Left forelimb (tissue), 1 donor: ENCODE measurements around the gene CRISPLD2.
"Not testable (repeated sequence)": the region's sequence is repeated elsewhere in the genome, so short reads cannot be mapped to it uniquely, and the experiment has no call there.

Source experiments
- DNase-seq: peaks from one replicate; pipeline ENCODE4 v3.0.0-alpha.2; 2018; ENCODE audit warnings: low spot score

CRISPLD2 gene

DNA sequence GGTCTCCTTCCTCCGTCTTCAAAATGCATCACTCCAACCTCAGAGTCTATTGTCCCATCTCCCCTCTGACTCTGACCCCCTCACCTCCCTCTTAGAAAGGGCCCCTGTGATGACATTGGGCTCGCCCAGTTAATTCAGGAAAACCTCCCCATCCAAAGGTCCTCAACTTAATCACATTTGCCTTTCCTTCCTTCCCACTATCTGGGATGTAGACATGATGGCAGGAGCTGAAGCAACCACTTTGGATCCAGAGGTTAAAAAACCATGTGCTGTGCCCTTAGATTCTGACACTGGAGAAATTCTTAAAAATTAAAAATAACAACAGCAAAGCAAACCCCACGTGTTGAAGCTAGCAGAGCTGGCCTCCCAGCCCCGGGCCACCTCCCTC, 111.3 kb downstream of the CRISPLD2 start:
- no peak for DNase-seq

DNA sequence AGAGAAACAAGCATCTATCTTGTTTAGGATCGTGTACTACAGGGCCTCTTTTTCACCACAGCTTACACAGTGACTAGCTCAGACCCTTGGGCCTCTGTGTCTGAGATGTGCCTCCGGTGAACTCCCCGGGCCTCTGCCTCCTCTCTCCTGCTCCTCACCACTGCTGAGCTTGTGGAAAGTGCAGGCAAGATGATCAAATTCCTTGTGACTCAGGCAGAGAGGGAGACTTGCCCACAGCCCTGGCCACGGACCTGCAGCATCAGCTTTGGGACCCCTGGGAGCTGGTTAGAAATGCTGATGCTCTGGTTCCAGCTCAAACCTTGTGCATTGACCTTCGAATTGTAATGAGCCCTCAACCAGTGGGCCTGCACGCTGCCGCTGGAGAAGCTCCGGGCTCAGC, 111.7 kb downstream of the CRISPLD2 start:
- no peak for DNase-seq

DNA sequence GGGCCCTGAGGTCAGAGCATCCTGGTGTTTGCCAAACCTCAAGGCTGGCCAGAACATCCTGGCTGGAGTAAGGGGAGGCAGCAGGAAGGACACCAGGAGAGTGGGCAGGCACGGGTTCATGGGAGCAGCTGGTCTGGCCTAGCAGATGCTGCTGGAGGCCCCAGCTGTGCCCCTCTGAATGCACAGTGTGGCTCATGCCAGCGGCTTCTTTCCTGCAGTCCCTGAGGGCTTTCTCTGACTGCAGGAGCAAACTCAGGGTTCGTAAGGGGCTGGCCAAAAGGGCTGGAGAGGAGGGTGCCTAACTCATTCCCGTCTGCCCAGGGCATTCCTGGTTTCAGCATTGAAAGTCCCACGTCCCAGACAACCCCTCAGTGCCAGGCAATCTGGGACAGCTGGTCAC, 112.9 kb downstream of the CRISPLD2 start:
- no peak for DNase-seq

DNA sequence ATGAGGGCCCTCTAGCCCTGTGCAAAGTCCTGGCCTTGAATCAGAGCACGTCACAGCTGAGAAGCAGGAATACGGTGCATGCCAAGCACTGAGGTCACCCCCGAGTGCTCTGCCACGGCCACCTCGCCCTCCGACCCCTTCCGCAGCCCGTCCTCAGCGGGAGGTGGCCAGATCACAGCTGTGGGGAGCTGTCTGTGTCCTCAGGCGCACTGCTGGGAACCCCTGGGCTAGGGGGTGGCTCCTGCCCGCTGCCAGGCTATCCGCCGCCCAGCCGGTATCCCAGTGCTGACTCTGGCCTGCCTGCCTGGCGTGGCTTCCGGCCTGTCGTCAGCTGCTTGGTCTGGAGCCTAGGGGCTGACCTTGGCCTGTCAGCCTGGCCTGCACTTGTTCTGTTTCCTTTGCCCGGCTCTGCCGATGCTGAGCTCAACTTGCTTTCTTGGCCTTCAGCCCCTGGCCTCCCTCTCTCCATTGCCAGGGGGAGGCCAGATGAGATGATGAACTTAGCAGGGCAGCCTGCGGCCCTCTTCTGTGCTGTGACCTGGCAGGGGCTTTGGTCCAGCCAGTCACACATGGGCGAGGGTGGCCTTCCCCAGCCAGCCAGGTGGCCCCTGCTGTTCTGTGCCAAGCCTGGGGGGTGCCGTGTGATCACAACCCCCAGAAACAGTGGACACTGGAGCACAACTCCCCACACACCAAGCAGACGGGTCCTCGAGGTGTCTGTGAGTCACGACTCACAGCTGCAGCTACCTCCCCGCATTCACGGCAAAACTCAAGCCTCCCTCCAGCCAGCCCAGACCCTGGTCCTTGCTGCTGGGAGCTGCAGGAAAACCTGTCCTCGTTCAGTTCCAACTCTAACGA, 114.2 kb downstream of the CRISPLD2 start:
- no peak for DNase-seq

DNA sequence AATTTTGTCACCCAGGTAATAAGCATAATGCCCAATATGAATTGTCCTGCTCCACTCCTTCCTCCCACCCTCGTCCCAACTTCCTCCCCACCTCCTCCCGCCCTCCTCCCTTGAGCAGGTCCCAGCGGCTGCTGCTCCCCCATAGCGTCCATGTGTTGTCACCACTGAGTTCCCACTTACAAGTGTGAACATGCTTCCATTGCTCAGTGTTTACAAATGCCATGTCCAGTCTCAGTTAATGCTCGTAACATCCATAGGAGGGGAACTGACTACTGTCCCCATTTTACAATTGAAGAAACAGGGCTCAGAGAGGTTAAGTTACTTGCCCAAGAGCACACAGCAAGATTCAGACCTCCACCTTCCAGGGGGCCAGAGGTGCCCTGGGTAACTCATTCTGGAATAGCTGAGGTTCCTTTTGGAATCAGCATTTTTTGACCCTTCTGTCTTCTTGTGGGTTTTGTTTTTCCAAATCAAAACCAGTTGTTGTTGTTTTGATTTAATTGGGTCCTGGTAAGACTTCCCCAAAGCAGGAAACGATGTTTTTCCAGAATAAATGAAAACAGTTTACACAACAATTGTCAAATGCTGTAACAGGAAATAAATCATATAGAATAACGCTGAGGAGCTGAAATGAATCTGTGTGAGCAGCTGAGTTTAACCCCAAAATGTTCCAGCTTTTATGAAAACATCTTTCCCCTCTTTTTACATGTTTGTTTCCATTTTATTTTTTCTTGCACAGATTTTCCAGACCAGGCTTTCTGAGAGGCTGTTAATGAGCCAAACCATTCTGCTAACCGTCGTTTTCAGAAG, 117.6 kb downstream of the CRISPLD2 start:
- no peak for DNase-seq

DNA sequence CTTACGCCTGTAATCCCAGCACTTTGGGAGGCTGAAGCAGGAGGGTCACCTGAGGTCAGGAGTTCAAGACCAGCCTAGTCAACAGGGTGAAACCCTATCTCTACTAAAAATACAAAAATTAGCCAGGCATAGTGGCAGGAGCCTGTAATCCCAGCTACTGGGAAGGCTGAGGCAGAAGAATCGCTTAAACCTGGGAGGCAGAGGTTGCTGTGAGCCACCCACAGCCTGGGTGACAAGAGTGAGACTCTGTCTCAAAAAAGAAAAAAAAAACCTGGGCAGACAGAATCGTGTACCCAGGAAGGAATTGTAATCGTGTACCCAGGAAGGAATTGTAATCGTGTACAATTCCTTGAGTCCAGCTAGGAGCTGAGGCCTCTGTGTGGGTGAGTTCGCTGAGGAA, 118.8 kb downstream of the CRISPLD2 start:
- DNase-seq: not testable (repeated sequence)

DNA sequence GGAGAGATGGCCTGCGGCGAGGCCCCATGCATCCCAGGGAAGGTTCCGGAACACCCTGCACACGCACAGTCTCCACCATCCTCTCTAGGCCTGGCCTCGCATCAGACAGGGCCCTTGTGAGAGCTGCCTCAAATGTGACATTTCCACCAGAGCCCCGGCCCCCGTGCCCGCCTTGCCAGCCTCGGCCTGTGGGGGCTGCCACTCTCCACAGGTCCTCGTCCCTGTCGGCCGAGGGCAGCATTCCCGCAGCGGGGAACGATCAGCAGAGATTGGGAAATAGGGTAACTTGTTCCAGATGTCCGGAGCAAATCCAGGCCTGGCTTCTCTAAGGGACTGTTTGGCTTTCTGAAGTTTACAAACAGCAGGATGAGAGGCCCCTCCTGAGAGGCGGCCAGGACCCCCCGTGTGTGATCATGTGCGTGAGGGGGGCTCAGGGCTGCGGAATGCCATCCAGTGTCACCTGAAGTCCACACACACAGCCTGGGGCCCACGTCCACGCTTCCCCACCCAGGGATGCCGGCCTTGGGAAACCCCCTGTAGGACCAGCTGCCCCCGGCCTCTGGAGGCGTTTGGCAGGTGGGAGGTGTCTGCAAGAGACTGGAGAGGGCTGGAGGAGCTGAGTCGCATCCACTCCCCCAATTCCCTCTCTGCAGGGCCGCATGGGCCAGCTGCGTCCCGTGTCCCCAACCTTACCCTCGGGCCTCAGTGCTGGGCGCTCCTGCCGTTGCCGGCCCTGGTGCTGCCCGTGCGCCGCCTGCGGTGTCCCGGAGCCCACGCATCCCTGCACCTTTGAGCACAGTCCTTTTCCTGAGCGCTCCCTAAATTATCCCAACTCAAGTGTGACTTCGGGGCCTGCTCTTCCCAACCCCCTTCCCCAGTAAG, 121.1 kb downstream of the CRISPLD2 start:
- DNase-seq: no peak

DNA sequence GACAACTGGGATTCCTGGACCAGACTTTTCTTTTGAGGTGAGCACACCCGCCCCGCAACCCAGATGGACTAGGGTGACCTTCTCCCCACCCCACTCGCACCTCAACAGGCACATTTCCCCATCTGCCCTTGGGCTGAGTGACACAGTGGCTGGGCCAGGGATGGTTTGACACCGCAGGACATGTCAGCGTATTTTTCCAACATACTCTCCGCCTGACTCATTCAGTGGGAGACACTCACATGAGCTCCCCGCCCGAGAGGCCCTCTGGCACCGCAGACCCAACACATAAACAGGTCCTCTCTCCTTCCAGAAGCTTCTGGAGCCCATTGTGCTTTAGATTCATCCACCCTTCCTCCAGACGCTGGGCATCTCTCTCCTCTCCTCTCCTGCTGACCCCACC, 122.1 kb downstream of the CRISPLD2 start:
- DNase-seq: no peak

DNA sequence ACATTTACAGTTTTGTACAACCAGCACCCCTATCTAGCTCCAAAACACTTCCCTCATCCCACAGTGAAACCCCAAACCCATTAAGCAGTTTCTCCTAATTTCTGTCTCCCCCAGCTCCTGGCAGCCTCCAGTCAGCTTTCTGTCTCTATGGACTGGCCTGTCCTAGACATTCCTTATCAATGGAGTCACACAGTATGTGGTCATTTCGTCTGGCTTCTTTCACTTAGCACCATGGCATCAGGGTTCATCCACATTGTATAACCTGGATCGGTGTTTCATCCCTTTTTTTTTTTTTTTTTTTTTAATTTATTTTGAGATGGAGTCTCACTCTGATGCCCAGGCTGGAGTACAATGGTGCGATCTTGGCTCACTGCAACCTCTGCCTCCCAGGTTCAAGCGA, 123.0 kb downstream of the CRISPLD2 start:
- no peak for DNase-seq

DNA sequence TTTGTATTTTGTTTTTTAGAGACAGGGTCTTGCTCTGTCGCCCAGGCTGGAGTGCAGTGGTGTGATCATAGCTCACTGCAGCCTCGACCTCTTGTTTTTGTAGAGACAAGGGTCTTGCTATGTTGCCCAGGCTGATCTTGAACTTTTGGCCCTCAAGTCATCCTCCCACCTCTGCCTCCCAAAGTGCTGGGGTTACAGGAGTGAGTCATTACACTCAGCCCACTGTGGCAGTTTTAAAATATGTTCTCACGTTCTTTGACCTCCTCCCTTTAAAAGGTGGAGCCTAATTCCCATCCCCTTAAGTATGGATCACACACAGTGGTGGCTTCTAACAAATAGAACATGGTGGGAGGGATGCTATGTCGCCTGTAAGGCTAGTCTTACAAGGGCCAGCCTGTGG, 123.8 kb downstream of the CRISPLD2 start:
- DNase-seq: no peak

DNA sequence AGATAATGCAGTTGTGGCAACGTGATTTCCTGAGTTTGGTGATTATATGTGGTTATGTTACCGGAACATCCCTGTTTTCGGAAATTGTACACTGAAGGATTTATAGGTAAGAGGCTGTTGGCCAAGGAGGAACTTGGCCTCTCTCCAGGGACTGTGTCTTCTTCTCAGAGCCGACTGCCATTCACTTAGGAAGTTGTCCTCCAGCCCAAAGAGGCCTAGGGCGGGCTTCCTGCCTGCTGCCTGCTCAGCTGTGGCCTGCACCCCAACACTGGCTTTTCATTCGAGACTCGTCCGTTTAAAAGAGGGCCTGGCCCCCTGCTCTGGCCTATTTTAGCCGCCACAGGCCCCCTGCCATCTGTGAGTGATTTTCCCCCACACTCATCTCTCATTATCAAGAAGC, 127.2 kb downstream of the CRISPLD2 start:
- no peak for DNase-seq

DNA sequence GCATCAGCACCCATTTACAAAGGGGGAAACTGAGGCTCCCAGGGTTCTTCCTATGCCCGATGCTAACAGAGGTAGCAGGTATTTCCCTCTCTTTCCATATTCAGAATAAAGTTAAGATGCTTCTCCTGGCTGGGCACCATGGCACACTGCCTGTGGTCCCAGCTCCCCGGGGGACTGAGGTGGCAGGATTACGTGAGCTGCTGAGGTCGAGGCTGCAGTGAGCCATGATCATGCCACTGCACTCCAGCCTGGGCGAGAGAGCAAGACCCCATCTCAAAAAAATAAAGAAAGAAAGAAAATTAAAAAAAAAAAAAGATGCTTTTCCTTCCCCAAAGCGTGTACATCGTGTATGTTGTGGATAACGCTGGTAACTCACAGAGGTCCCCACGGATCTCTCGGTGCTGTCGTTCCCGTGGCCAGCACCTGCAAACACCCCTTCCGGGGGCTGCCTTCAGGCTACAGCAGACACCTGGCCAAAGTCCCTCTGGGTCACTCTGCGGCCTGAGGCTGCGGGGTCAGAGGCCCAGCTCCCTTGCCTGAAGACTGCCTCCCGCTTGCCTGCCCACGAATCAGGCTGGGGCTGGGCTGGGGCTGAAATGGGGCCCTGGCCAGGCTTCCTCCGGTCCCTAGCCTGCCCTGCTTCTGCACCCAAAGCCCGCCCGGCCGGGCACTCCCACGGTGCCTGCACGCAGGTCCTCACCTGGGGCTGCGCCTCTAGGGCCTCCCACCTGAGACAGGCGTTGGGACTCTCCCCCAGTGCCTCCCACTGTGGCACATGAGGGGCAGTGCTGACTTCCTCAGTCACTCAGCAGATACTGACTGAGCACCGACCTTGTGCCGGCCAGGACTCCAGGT, 128.4 kb downstream of the CRISPLD2 start:
- no peak for DNase-seq

DNA sequence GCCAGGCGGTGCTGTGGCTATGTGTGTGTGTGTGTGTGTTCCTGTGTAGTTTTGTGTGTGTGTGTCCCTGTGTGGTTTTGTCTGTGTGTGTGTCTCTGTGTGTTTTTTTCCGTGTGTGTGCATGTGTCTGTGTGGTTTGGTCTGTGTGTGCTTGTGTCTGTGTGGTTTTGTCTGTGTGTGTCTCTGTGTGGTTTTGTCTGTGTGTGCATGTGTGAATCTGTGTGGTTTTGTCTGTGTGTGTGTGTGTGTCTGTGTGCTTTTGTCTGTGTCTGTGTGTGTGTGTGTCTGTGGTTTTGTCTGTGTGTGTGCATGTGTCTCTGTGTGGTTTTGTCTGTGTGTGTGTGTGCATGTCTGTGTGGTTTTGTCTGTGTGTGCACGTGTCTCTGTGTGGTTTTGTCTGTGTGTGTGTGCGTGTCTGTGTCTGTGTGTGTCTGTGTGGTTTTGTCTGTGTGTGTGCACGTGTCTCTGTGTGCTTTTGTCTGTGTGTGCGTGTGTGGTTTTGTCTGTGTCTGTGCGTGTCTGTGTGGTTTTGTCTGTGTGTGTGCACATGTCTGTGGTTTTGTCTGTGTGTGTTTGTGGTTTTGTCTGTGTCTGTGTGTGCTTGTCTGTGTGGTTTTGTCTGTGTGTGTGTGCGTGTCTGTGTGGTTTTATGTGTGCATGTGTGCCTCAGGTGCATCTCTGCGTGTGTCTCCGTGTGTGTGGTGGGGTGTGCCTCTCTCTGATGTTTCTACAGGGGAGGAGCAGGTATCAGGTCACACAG, 129.2 kb downstream of the CRISPLD2 start:
- DNase-seq: no peak

DNA sequence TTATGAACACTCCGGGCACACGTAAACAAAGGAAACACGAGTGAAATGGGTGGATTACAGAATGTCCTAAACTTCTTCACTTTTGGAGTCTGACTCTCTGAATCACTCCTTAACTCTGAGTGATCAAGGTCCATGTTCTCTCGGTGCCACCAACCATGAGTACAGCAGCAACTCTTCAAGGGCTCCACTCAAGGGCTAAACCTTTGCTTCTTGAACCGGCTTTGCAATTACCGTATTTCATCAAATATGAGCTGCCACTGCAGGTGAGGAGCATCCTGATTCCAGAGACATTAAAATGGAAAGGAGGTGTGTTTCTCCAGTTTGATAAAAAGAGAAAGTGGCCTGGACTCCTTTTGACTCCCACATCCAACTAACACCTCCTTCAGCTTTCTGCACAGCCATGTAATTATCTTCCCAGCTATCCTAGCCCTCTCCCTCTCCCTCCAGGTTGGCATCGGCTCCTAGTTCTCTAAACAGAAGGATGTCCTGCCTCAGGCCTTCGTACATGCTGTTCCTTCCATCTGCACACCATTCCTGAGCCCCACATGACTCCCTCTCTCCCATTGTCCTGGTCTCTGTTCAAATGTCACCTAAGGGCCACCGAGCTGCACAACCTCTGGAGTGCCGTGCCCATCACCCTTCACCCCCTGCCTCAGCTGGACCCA, 130.1 kb downstream of the CRISPLD2 start:
- DNase-seq: no peak

DNA sequence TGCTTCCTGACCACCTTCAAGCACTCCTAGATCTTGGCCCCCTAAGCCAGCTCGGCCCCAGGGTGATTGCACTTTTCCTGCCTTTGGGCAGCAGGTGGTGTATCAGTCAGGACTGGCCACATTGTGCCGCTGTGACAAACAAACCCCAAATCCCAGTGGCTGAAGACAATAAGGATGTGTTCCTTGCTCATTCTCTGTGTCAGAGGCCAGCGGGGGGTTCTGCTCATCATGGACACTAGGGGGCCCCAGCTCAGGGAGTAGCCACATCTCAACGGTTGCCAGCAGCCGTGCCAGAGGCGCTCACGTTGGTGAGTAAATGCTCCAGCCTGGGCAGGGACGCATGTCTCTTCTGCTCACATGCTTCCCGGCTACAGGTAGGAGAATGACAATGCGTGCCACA, 131.1 kb downstream of the CRISPLD2 start:
- no peak for DNase-seq

DNA sequence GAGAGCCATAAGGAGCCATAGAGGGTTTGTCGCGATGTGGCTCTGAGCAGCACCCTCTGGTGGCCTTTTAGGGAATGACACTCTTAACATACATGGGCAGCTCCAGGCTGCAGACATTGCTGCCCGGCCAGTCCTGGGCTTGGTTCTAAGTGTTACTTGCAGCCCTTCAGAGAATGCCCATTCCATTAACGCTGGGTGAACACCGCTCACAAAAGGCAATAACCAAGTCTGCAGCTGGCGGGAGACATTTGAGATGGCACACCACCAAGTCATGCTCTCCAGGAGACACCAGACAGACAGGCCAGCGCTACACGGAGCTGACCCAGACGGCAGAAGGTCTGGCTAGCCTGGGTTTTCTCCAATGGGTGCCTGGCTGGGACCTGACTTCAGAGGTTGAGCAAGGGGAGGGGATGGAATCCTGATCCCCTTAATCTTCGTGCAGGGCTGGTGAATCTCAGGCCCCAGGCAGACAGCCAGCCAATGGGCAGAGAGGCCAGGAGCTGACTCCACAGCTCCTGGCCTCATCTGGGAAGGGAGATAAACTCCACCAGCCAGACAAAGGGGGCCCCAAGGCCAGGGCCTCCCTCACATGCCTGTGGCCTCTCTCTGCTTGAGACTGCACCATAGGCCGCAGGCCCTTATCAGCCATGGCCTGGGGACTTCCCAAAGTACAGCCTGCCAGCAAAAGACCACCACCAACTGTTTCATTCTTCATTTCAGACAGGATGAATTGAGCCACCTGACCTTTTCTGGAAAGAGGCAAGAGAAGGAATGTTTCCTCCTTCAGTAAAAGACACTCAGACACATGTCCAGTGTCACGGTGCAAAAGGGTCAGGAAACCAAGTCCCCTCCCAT, 132.8 kb downstream of the CRISPLD2 start:
- no peak for DNase-seq

DNA sequence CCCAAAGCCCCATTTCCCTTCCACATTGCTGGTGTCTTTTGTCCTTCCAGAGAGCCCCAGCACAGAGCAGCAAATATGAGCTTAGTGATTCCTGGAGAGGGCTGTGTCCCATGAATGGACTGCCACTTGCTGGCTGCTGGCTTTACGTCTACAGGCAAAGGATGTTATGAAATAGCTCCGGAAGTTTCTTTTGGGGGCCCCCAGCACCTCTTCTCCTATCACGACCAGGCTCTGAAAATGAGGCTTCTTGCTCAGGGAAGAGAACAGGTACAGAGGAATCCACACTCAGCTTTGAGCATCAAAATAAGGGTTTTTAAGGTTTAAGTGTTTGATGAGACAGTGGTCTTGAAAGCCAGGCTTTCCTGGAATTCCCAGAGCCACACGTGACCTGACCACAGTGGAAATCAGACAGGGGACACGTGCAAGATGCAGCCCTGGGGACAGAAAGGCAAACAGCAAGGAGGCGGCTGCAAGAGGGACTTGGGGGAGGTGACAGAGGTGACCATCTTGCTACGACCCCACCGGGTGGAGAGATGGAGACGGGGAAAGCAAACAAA, 133.5 kb downstream of the CRISPLD2 start:
- no peak for DNase-seq

DNA sequence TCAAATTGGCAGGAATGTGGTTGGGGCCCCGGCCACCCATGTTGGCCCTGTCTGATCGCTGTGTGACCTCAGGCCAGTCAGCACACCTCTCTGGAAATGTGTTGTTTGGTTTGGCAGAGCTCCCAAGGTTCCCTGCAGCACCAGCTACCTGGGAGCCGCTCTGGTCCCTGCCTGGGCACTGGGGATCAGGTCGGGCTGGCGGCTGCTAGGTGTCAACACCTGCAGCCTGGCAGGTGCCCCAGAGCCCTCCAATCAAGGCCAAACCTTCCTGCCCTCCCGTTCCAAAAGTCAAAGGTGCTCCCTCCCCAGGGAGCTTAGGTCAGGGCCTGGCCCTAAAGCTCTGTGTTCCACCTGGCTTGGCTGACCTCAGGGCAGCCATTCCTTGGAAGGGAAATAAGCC, 135.6 kb downstream of the CRISPLD2 start:
- no peak for DNase-seq

DNA sequence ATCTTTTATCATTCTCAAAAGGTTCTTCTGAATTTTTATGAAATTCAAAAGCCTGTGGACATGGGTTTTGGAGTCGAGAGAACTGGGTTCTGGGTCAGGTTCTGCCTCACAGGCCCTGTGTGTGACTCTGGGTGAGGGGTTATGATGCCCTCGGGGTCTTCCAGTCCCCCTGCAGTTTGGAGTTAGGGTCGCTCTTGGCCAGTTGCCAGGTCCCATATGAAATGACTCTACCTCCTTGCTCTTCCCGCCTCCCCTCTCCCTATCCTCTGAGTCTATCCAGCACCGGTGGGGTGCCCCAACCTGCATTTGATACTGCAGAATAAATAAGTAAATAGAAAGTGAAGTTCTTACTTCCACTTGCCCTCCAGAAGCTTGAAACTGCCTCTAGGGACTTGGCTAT, 137.4 kb downstream of the CRISPLD2 start:
- no peak for DNase-seq
